VCaP (cell line): ENCODE results near the gene HDAC4.

ENCODE experiments used
- H3K27ac ChIP-seq: fragments of 450-650 bp; 2 replicates; pipeline ENCODE4 v1.5.1; 2017
- CTCF ChIP-seq: fragments of 450-650 bp; conservative IDR thresholded peaks from 2 replicates; pipeline ENCODE4 v1.5.1; 2017; ENCODE audit warnings: mild to moderate bottlenecking, moderate library complexity

Gene HDAC4

GRCh38 chr2:239312741-239313667 lies 87.8 kb downstream of the HDAC4 start:
- H3K27ac ChIP-seq: no peak overlapping the region
- no peak for TF ChIP-seq CTCF

- no peak for TF ChIP-seq CTCF
- H3K27ac ChIP-seq: no peak overlapping the region
These were observed 88.7 kb downstream of the HDAC4 start for GRCh38 chr2:239312081-239312511.

GRCh38 chr2:239311132-239312040 lies 89.4 kb downstream of the HDAC4 start:
- TF ChIP-seq CTCF: no peak
- no peak overlapping the region for H3K27ac ChIP-seq

GRCh38 chr2:239310401-239311061 lies 90.3 kb downstream of the HDAC4 start:
- no peak overlapping the region for H3K27ac ChIP-seq
- TF ChIP-seq CTCF: no peak

- H3K27ac ChIP-seq: no peak overlapping the region
- no peak for TF ChIP-seq CTCF
These were observed 91.2 kb downstream of the HDAC4 start for GRCh38 chr2:239309398-239310245.

- H3K27ac ChIP-seq: no peak overlapping the region
- TF ChIP-seq CTCF: no peak
These were observed 92.0 kb downstream of the HDAC4 start for GRCh38 chr2:239308661-239309397.
